Measurements from ENCODE around the gene TBC1D21. TPM values are rescaled to one million over a fixed set of nuclear protein-coding genes. Genes with fewer than 3 reads are reported as not detected.

The TBC1D21 gene
- total RNA-seq, 4 donors from 2014 or later: not detected

DNA sequence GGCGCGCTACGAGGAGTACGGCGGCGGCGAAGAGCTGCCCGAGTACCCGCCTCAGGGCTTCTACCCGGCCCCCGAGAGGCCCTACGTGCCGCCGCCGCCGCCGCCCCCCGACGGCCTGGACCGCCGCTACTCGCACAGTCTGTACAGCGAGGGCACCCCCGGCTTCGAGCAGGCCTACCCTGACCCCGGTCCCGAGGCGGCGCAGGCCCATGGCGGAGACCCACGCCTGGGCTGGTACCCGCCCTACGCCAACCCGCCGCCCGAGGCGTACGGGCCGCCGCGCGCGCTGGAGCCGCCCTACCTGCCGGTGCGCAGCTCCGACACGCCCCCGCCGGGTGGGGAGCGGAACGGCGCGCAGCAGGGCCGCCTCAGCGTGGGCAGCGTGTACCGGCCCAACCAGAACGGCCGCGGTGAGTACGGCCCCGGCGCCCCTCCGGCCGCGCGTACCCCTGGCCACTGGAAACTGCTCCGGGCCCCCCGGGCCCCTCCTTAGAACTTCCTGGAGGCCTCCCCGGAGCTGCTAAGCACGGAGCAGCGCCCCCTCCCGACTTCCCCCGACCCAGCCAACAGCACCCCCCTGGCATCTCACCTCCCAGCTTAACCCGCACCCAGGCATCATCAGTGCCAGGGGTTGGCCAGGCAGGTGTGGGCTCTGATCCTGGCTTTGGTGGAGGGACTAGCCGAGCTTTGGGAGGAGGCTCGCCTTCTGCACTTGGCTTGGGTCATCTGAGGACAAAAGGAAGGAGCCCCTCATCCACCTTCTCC lies 54.3 kb downstream of the TBC1D21 start:
- H3K4me3 ChIP-seq: peak overlapping the region; percentile 44 to 62 (median 53)
- peak overlapping the region; percentile 77 to 84 (median 80) for H3K27ac ChIP-seq
- in situ Hi-C loops (cut with MboI; ENCODE audit: low sequenced_read_pairs in 4 of 4) (no loop called here), intact Hi-C loops (cut with DNase I; ENCODE audit: low total_unique reads) (no loop called here)
- DNase-seq (no peak), ATAC-seq (peak; percentile 23 to 59)
- H3K27me3 ChIP-seq: peaks cover 0 to 4% (median 3%) of the 10 kb centered on the region in 3 donors
- H3K9me3 ChIP-seq: no peaks in the 10 kb centered on the region
- peak in 1 of 2 donors; percentile 5 for TF ChIP-seq POLR2A (IDR thresholded peaks at IDR 0.05)
- TF ChIP-seq, protein P1, sequence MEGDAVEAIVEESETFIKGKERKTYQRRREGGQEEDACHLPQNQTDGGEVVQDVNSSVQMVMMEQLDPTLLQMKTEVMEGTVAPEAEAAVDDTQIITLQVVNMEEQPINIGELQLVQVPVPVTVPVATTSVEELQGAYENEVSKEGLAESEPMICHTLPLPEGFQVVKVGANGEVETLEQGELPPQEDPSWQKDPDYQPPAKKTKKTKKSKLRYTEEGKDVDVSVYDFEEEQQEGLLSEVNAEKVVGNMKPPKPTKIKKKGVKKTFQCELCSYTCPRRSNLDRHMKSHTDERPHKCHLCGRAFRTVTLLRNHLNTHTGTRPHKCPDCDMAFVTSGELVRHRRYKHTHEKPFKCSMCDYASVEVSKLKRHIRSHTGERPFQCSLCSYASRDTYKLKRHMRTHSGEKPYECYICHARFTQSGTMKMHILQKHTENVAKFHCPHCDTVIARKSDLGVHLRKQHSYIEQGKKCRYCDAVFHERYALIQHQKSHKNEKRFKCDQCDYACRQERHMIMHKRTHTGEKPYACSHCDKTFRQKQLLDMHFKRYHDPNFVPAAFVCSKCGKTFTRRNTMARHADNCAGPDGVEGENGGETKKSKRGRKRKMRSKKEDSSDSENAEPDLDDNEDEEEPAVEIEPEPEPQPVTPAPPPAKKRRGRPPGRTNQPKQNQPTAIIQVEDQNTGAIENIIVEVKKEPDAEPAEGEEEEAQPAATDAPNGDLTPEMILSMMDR (IDR thresholded peaks at IDR 0.05 in 4 of 5, conservative IDR thresholded peaks at IDR 0.05 in 1 of 5): peak in 3 of 5 experiments; percentile 32 to 40 (median 37)
- no peaks in the 10 kb centered on the region for H3K36me3 ChIP-seq
- peaks cover 15 to 19% of the 10 kb centered on the region in 2 donors for H3K4me1 ChIP-seq

DNA sequence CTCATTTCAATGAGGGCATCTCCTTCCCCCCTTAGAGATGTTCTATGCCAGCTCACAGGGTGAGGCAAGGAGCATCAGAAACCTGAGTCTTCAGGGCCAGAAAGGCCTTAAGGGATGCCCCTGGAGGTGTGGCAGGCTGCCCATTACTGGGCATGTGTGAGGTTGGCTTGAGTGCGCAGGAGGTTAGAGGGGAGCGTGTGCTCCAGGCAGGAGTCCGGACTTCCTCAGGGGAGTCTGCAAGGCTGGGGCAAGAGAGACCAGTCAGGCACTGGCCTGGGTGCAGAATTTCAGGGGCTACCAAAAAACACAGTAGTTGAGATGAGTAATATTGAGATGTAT lies 54.8 kb downstream of the TBC1D21 start:
- peaks cover 0 to 4% (median 3%) of the 10 kb centered on the region in 3 donors for H3K27me3 ChIP-seq
- no peaks in the 10 kb centered on the region for H3K36me3 ChIP-seq
- DNase-seq: no peak
- TF ChIP-seq, protein P1 (IDR thresholded peaks at IDR 0.05 in 4 of 5, conservative IDR thresholded peaks at IDR 0.05 in 1 of 5): no peak
- no peak for TF ChIP-seq POLR2A (IDR thresholded peaks at IDR 0.05)
- H3K9me3 ChIP-seq: no peaks in the 10 kb centered on the region
- in situ Hi-C loops (cut with MboI; ENCODE audit: low sequenced_read_pairs in 4 of 4) (no loop called here), intact Hi-C loops (cut with DNase I; ENCODE audit: low total_unique reads) (no loop called here)
- H3K4me1 ChIP-seq: peaks cover 13 to 15% of the 10 kb centered on the region in 2 donors
- no peak overlapping the region for H3K27ac ChIP-seq
- ATAC-seq: no peak
- H3K4me3 ChIP-seq: peak overlapping the region; percentile 44 to 62 (median 53)

DNA sequence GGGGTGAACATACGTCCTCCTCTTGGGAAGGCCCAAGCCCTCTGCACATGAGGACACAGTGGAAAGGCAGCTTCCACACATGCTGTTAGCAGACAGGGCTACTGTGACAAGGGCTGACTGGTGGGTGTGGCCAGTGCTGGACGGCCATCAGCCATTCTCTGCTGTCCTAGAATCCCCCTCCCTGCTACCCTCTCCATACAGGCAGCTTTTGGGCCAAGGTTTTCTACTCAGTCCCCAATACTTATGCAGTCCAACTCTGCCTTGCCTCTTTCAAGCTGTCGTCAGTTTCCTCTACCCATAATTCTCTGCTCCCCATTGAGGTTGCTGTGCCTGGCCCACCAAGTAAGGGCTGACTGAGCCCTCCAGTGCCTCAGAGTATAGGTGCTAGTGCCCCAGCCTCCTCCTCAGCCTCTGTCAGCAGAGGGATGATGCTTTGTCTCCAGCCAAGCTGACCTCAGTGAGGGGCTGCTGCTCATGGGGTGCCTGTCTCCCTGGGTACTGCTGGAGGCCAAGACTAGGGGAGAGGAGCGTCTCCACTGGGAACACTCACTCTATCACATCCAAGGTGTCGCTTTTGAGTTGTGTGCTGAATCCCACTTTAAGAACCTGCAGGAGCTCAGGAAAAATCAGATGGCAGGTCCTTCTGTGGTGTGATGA lies 55.7 kb downstream of the TBC1D21 start:
- Histone ChIP-seq H3K27me3 (peaks cover 0 to 4% (median 3%) of the 10 kb centered on the region in 3 donors), H3K4me3 (no peak overlapping the region), H3K27ac (no peak overlapping the region), H3K4me1 (peaks cover 10 to 13% of the 10 kb centered on the region in 2 donors), H3K9me3 (no peaks in the 10 kb centered on the region), H3K36me3 (no peaks in the 10 kb centered on the region)
- no peak for ATAC-seq
- intact Hi-C loops (cut with DNase I; ENCODE audit: low total_unique reads) (no loop called here), in situ Hi-C loops (cut with MboI; ENCODE audit: low sequenced_read_pairs in 4 of 4) (no loop called here)
- DNase-seq: no peak
- no peak for TF ChIP-seq POLR2A (IDR thresholded peaks at IDR 0.05)
- TF ChIP-seq, protein P1 (IDR thresholded peaks at IDR 0.05 in 4 of 5, conservative IDR thresholded peaks at IDR 0.05 in 1 of 5): no peak

DNA sequence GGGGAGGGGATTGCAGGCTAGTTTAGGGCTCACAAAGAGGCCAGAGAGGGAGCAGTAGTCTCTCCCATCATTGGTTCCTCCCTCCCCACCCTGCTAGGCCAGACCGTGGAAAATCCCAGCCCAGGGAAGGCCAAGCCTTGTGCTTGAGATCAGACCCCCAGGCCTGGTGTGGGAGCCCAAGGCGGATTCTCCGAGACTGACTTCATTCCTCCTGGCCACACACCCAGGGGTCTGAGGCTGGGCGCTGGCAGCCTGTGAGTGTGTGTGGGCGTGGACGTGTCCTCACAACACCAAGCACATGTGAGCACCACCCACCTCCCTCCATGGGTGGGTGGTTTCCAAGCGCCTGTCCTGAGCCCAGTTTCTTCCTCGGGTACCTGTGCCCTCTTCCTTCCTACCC lies 57.0 kb downstream of the TBC1D21 start:
- ATAC-seq (no peak), DNase-seq (no peak)
- intact Hi-C loops (cut with DNase I; ENCODE audit: low total_unique reads) (no loop called here), in situ Hi-C loops (cut with MboI; ENCODE audit: low sequenced_read_pairs in 4 of 4) (no loop called here)
- Histone ChIP-seq H3K27ac (no peak overlapping the region), H3K36me3 (no peaks in the 10 kb centered on the region), H3K4me3 (no peak overlapping the region), H3K27me3 (peaks cover 0 to 4% (median 3%) of the 10 kb centered on the region in 3 donors), H3K9me3 (no peaks in the 10 kb centered on the region), H3K4me1 (peaks cover 3 to 13% of the 10 kb centered on the region in 2 donors)
- TF ChIP-seq POLR2A (IDR thresholded peaks at IDR 0.05): no peak
- TF ChIP-seq, protein P1 (IDR thresholded peaks at IDR 0.05 in 4 of 5, conservative IDR thresholded peaks at IDR 0.05 in 1 of 5): no peak

All from gastrocnemius medialis (tissue), 4 donors.